ENCODE measurements around the gene F2.

- TF ChIP-seq, protein P1, sequence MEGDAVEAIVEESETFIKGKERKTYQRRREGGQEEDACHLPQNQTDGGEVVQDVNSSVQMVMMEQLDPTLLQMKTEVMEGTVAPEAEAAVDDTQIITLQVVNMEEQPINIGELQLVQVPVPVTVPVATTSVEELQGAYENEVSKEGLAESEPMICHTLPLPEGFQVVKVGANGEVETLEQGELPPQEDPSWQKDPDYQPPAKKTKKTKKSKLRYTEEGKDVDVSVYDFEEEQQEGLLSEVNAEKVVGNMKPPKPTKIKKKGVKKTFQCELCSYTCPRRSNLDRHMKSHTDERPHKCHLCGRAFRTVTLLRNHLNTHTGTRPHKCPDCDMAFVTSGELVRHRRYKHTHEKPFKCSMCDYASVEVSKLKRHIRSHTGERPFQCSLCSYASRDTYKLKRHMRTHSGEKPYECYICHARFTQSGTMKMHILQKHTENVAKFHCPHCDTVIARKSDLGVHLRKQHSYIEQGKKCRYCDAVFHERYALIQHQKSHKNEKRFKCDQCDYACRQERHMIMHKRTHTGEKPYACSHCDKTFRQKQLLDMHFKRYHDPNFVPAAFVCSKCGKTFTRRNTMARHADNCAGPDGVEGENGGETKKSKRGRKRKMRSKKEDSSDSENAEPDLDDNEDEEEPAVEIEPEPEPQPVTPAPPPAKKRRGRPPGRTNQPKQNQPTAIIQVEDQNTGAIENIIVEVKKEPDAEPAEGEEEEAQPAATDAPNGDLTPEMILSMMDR (IDR thresholded peaks at IDR 0.05; ENCODE audit: low read depth, low read length), result no peak
- TF ChIP-seq POLR2A (IDR thresholded peaks at IDR 0.05; ENCODE audit: extremely low read depth, insufficient read length), result peak; percentile 29
These were observed 44.3 kb upstream of the F2 start for GRCh38 chr11:46674463-46675287.
